C4-2B (cell line): ENCODE data around the gene DNAJC12.

ENCODE experiments used
- ZFX ChIP-seq: fragments of 450-650 bp; IDR thresholded peaks from 2 replicates; pipeline ENCODE4 v1.6.1; 2017
- TF ChIP-seq, protein P1 (sequence below): fragments of 450-650 bp; conservative IDR thresholded peaks from 2 replicates; pipeline ENCODE4 v1.5.1; 2017; ENCODE audit warnings: mild to moderate bottlenecking

DNA sequence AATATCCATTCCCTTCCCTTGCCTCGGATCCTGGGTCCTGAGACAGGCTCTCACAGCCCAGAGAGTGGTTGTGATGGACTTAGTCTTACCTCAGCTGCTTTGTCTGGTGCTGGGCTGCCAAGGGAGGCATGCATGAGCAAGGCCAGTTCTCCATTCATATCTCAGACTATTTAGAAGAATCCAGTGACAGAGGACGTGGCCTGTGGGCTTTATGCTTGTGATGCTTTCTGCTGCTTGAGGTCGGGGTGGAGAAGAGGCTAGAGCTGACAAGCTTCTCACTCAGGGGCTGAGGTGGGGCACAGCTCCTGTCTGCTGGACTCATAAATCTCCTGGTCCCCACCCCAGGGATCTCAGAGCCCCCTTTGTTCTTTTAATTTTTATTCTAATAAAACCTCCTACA, 66.8 kb downstream of the DNAJC12 start:
- TF ChIP-seq, protein P1, sequence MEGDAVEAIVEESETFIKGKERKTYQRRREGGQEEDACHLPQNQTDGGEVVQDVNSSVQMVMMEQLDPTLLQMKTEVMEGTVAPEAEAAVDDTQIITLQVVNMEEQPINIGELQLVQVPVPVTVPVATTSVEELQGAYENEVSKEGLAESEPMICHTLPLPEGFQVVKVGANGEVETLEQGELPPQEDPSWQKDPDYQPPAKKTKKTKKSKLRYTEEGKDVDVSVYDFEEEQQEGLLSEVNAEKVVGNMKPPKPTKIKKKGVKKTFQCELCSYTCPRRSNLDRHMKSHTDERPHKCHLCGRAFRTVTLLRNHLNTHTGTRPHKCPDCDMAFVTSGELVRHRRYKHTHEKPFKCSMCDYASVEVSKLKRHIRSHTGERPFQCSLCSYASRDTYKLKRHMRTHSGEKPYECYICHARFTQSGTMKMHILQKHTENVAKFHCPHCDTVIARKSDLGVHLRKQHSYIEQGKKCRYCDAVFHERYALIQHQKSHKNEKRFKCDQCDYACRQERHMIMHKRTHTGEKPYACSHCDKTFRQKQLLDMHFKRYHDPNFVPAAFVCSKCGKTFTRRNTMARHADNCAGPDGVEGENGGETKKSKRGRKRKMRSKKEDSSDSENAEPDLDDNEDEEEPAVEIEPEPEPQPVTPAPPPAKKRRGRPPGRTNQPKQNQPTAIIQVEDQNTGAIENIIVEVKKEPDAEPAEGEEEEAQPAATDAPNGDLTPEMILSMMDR: no peak
- no peak for TF ChIP-seq ZFX
